HT-29 (cell line): ENCODE measurements around the gene TRIM25. TPM values are rescaled to one million over a fixed set of nuclear protein-coding genes. Genes with fewer than 3 reads are reported as not detected.
A peak's percentile ranks its signal among the peaks of the same experiment; 100 is the strongest.

Source experiments
- DNase-seq: peaks from one replicate; pipeline ENCODE4 v3.0.0-alpha.2; 2015; ENCODE audit warnings: low spot score
- total RNA-seq: library from RNA; depleted of rRNA; stranded (reverse); fragments of >200 nt; shearing (Covaris generic); gene quantifications from 2 replicates; pipeline ENCODE4 v1.2.3, GENCODE V29; 2014

TRIM25 gene
- total RNA-seq, 1 experiment from 2014 or later = 38.4 TPM

GRCh38 chr17:56928586-56928985 is 14.7 kb upstream of the TRIM25 start:
- no peak for DNase-seq

- no peak for DNase-seq
Measured at GRCh38 chr17:56926704-56927103, 12.9 kb upstream of the TRIM25 start.

- no peak for DNase-seq
Measured at GRCh38 chr17:56926270-56926669, 12.4 kb upstream of the TRIM25 start.

- no peak for DNase-seq
Measured at GRCh38 chr17:56925088-56925487, 11.2 kb upstream of the TRIM25 start.

DNA sequence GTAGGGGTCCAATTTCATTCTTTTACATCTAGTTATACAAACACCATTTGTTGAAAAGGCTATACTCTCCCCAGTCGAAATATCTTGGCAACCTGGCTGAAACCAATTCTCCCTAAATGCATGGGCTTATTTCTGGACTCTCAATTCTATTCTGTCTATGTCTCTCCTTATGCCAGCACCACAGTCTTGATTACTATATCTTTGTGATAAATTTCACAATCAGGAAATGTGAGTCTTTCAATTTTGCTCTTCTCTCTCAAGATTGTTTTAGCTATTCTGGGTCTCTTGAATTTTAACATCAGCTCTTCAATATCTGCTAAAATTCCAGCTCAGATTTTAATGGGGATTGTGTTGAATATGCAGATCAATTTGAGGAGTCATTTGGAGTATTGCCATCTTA is 5.9 kb upstream of the TRIM25 start:
- no peak for DNase-seq

GRCh38 chr17:56918916-56919315 is 5.1 kb upstream of the TRIM25 start:
- DNase-seq = no peak

DNA sequence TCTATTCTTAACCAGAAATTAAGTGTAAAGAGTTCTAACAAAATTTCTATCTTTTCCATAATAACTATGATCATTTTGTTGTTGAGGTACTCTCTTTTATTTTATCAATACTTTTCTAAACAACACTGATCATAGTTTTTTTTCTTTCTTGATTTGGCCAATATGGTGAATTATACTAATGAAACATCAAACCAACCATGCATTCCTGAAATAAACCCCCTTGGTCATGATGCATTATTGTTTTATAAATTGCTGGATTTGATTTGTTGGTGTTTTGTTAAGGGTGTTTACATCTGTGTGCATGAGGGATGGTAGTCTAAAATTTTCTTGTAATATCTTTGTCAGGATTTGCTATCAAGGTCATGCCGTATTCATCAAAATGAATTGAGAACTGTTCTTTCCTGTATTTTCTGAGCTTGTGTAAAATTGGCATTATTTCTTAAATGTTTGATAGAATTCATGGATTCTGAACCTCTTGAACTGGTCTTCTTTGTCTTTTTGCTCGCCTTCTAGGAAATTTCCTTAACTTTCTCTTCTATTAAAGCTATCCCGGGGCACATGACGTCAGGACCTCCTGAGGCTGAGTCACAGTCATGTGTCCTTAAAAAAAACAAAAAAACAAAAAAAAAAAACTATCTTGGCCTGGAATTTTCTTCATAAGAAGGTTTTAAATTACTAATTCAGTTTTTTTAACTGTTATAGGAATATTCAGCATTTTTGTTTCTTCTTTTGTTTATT is 3.9 kb upstream of the TRIM25 start:
- DNase-seq = no peak

DNA sequence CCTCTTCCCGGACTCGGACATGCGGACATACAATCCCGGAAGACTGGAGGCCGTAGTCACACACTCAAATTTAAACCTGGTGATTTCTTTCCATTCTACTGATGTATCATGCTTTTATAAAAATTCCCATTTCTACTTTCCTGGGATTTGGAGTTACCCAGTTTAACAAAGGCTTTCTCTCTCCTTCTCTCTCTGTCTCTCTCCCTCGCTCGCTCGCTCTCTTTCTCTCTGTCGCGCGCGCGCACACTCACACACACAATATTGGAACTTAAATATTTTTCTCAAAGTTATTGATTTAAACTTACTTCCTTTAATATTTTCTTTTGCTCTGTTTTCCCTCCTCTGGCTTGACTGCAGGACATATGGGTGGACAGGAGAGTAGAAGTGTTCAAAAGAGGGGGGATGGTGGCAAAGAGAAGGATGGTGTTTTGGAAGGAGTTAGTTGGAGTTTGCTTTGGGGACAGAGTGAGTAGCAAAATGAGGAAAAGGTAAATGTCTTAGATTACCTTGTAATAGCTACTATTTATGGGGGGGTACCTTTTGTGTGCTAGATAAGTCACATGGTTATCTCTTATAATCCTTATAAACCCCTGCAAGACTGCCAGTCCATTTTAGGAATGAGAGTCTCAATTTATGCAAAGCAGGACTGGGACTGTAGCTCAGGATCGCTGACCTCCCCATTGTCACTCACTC is 878 bp upstream of the TRIM25 start:
- peak; percentile 44 for DNase-seq

DNA sequence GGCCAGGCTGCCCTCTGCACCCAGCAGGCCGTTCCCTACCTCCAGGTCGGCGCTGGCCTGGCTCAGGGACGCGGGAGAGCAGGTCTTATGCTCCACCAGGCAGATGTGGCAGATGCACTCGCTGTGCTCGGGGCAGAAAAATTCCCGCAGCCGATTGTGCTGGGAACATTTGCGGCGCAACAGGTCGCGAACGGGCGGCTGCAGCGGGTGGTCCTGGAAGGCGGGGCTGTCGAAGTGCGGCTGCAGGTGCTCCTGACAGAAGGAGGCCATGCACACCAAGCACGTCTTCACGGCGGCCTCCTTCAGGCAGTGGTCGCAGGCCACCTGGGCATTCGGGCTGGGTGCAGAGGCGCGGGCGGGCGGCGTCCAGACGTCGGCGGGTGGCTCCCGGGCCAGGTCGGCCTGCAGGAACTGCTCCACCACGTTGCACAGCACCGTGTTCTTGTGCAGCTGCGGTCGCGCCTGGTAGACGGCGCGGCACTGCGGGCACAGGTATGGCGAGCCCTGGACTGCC is 439 bp downstream of the TRIM25 start:
- peak; percentile 35 for DNase-seq

- peak; percentile 23 for DNase-seq
Measured at GRCh38 chr17:56913000-56913311, 893 bp downstream of the TRIM25 start.

- DNase-seq = peak; percentile 32
Measured at GRCh38 chr17:56912105-56912999, 1.5 kb downstream of the TRIM25 start.

- no peak for DNase-seq
Measured at GRCh38 chr17:56910509-56911235, 3.2 kb downstream of the TRIM25 start.

GRCh38 chr17:56909742-56910508 is 3.9 kb downstream of the TRIM25 start:
- peak; percentile 31 for DNase-seq

DNA sequence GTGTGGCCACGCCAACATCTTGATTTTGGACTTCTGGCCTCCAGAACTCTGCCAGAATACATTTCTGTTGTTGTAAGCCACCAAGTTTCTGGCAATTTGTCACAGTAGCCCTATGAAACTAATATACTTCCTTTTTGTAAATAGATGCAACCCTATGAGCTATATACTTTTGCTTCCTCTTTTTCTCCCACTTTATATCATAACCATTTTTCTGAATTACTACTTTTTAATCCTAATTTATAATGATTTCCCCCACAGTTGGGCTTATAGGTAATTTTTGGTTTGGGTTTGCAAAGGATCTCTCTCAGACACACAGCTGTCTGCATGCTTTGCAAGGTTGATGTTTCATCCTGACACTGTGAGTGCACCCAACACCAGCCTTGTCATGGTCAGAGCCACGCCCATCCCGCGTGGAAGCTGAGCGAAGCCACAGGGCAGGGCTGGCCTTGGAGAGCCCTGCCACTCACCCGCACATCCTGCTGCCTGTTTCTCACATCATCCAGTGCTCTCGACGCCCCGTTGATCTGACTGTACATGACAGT is 5.8 kb downstream of the TRIM25 start:
- no peak for DNase-seq

GRCh38 chr17:56903560-56903959 is 10.3 kb downstream of the TRIM25 start:
- DNase-seq = no peak

GRCh38 chr17:56902348-56902747 is 11.5 kb downstream of the TRIM25 start:
- no peak for DNase-seq

DNA sequence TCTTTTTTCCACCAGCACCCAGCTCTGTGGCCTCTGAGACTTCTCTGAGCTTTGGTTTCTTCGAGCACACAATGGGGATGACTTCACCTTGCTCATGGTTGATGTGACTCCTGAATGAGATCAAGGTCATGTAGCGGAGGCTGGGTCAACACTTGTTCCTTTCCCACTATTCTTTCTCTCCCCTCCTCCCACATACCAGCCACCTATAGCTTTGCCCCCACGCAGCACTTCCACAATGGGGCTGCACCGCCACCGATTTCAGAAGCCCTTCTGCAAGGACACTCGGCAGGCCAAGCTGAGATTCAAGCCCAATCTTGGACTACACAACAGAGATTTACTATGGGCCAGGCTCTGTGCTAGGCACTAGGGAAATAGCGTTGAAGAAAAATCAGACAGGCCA is 14.4 kb downstream of the TRIM25 start:
- DNase-seq = no peak

DNA sequence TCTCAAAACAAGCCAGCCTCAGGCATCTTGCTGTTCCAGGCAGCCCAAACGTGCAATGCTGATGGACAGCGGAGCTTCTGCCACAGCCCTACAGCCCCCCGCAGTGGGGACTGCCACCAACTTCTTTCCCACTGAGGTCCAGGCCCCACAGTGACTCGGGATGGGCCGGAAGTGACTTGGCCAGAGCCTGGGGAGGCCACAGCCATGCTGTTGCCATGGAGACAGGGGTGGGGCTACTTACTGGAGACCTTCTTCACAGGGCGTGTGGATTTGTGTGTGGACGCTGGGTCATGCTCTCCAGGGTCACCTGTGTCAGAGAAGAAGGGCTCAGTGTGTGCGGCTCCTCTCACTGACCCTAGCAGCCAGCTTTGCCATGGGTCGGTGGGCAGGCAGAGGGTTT is 15.0 kb downstream of the TRIM25 start:
- DNase-seq = no peak

- no peak for DNase-seq
Measured at GRCh38 chr17:56897646-56898424, 16.0 kb downstream of the TRIM25 start.

DNA sequence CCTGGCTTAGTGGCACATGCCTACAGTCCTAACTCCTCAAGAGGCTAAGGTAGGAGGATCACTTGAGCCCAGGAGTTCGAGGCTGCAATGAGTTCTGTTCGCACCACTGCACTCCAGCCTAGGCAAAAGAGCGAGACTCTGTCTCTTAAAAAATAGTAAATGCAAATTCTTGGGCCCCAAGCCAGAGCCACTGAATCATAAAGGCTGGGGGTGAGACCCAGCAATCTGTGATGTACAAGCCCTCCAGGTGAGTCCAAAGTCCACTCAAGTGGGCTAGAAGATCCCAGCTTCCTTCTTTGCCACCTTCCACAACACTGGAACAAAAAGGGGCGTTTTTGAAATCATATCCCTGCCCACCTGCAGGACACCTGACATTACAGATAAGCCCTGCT is 16.9 kb downstream of the TRIM25 start:
- DNase-seq = no peak
